Urothelium cell line (cell line): ENCODE measurements around the gene PRRG3.

ENCODE experiments used
- DNase-seq: peaks from one replicate; pipeline ENCODE4 v3.0.0; 2011; ENCODE audit warnings: low spot score, mixed read lengths
- FAIRE-seq: peaks from 2 replicates; lab custom pipeline; 2011; peaks lifted over from hg19 to GRCh38; lab: Jason Lieb, UNC

PRRG3 gene

GRCh38 chrX:151741606-151742005 lies 46.3 kb downstream of the PRRG3 start:
- no peak for FAIRE-seq

GRCh38 chrX:151742311-151742710 lies 47.1 kb downstream of the PRRG3 start:
- no peak for DNase-seq
- FAIRE-seq: no peak

More at GRCh38 chrX:151741606-151742005, 46.3 kb downstream of the PRRG3 start:
- DNase-seq: no peak

GRCh38 chrX:151743651-151744470 lies 48.6 kb downstream of the PRRG3 start:
- FAIRE-seq (no peak), DNase-seq (no peak)

GRCh38 chrX:151745651-151746050 lies 50.4 kb downstream of the PRRG3 start:
- no peak for DNase-seq
- FAIRE-seq: no peak

GRCh38 chrX:151746502-151746901 lies 51.2 kb downstream of the PRRG3 start:
- DNase-seq: no peak
- no peak for FAIRE-seq

- DNase-seq: no peak
- FAIRE-seq: no peak
Observed at GRCh38 chrX:151750511-151750910, 55.3 kb downstream of the PRRG3 start.

- FAIRE-seq (no peak), DNase-seq (no peak)
Observed at GRCh38 chrX:151752847-151753246, 57.6 kb downstream of the PRRG3 start.

- DNase-seq: peak; percentile 70
- FAIRE-seq: peak; percentile 62
Observed at GRCh38 chrX:151753313-151754046, 58.2 kb downstream of the PRRG3 start.

- peak; percentile 44 for DNase-seq
Observed at GRCh38 chrX:151754047-151754429, 58.8 kb downstream of the PRRG3 start.

GRCh38 chrX:151754641-151755215 lies 59.5 kb downstream of the PRRG3 start:
- no peak for FAIRE-seq
- DNase-seq: no peak

More at GRCh38 chrX:151754047-151754429, 58.8 kb downstream of the PRRG3 start:
- no peak for FAIRE-seq
